AG04450 (cell line): Measurements from ENCODE around the gene MLLT10. TPM values are rescaled to one million over a fixed set of nuclear protein-coding genes. Genes with fewer than 3 reads are reported as not detected.

ENCODE experiments used
- CTCF ChIA-PET: fragments of 300-600, 350-600 bp; formaldehyde crosslinking; extraction: SDS; loops from one replicate; lab custom pipeline; 2022; ENCODE audit warnings: antibody characterized with exemption, inconsistent platforms; lab: Charles Lee
- POLR2A ChIA-PET: fragments of 350-600 bp; formaldehyde crosslinking; extraction: SDS; loops from one replicate; lab custom pipeline; 2021; ENCODE audit warnings: antibody characterized with exemption, inconsistent platforms; lab: Yijun Ruan, JAX
- DNase-seq: peaks from one replicate; pipeline ENCODE4 v3.0.0-alpha.2; 2011; ENCODE audit warnings: low read depth, low spot score
- H3K27ac ChIP-seq: one replicate; pipeline ENCODE4 v1.5.1; 2012; ENCODE audit warnings: low read depth, low read length, control low read depth
- H3K27me3 ChIP-seq: one replicate; pipeline ENCODE4 v1.6.0; 2012; ENCODE audit warnings: low read length; ENCODE audit not compliant: control insufficient read depth, insufficient read depth
- H3K4me3 ChIP-seq: 2 replicates; pipeline ENCODE4 v1.5.1; 2011; ENCODE audit warnings: mild to moderate bottlenecking, low read depth, low read length, control low read depth
- H3K9me3 ChIP-seq: 2 replicates; pipeline ENCODE4 v1.5.1; 2012; ENCODE audit warnings: low read length; ENCODE audit not compliant: control insufficient read depth, insufficient read depth
- CTCF ChIP-seq: IDR thresholded peaks from 2 replicates; pipeline ENCODE4 v1.5.1; 2011; ENCODE audit warnings: low read depth, low read length, control low read depth, inconsistent platforms
- polyA plus RNA-seq: library from polyadenylated mRNA; depleted of rRNA; stranded (reverse); fragments of >200 nt; gene quantifications from 2 replicates; pipeline ENCODE4 v1.2.3, GENCODE V29; 2011

MLLT10 gene
- polyA plus RNA-seq, 1 experiment: 41.0 TPM

GRCh38 chr10:21726601-21727225 lies 192.7 kb downstream of the MLLT10 start:
- TF ChIP-seq CTCF: no peak
- no peak for DNase-seq
- POLR2A ChIA-PET: no interaction called here
- no peak overlapping the region for H3K4me3 ChIP-seq
- no peaks in the 10 kb centered on the region for H3K27me3 ChIP-seq
- H3K27ac ChIP-seq: no peak overlapping the region
- H3K9me3 ChIP-seq: no peaks in the 10 kb centered on the region
- CTCF ChIA-PET: no interaction called here

- POLR2A ChIA-PET: interaction anchor here (0.5 kb wide), 1 partner anchor 614 kb away, joined by 5 read pairs; no protein-coding TSS in a partner anchor
- no peaks in the 10 kb centered on the region for H3K27me3 ChIP-seq
- CTCF ChIA-PET: interaction anchor here (1.0 kb wide), 1 partner anchor 232 kb away, joined by 3 read pairs; no protein-coding TSS in a partner anchor
Observed at GRCh38 chr10:21727452-21728168, 193.6 kb downstream of the MLLT10 start.

GRCh38 chr10:21728618-21729017 lies 194.6 kb downstream of the MLLT10 start:
- POLR2A ChIA-PET: no interaction called here
- H3K9me3 ChIP-seq: no peaks in the 10 kb centered on the region
- H3K4me3 ChIP-seq: no peak overlapping the region
- DNase-seq: no peak
- TF ChIP-seq CTCF: no peak
- CTCF ChIA-PET: interaction anchor here (1.1 kb wide), 1 partner anchor 233 kb away, joined by 3 read pairs; no protein-coding TSS in a partner anchor
- no peaks in the 10 kb centered on the region for H3K27me3 ChIP-seq
- H3K27ac ChIP-seq: no peak overlapping the region

More at GRCh38 chr10:21727452-21728168, 193.6 kb downstream of the MLLT10 start:
- no peak overlapping the region for H3K4me3 ChIP-seq
- TF ChIP-seq CTCF: no peak
- no peaks in the 10 kb centered on the region for H3K9me3 ChIP-seq
- no peak overlapping the region for H3K27ac ChIP-seq
- DNase-seq: no peak

GRCh38 chr10:21732067-21732772 lies 198.2 kb downstream of the MLLT10 start:
- H3K4me3 ChIP-seq: no peak overlapping the region

More at GRCh38 chr10:21732067-21732772, 198.2 kb downstream of the MLLT10 start:
- Histone ChIP-seq H3K27me3 (no peaks in the 10 kb centered on the region), H3K9me3 (no peaks in the 10 kb centered on the region), H3K27ac (no peak overlapping the region)
- peak; percentile 61 for DNase-seq
- peak; percentile 98 for TF ChIP-seq CTCF
- CTCF ChIA-PET: interaction anchor here (0.6 to 5.2 kb wide), 30 partner anchors 8 to 654 kb away, joined by 3 to 55 read pairs (median 4); partner anchors contain the start of gene SKIDA1
- POLR2A ChIA-PET: interaction anchor here (1.4 kb wide), 1 partner anchor 236 kb away, joined by 5 read pairs; no protein-coding TSS in a partner anchor
